Suprapubic skin (tissue), 4 donors: Measurements from ENCODE around the gene CDH26.

Source experiments
- CTCF ChIP-seq, 2 donors: fragments of 200-600 bp in 1 of 2; fragments of 450-650 bp in 1 of 2; sonication (generic) in 1 of 2; IDR thresholded peaks; one replicate each; pipeline ENCODE4 v1.5.1; 2016 to 2019; ENCODE audit warnings: antibody characterized with exemption in 2 of 2, mild to moderate bottlenecking in 1 of 2, moderate library complexity in 1 of 2
- EP300 ChIP-seq: sonication (generic); formaldehyde crosslinking; IDR thresholded peaks from one replicate; pipeline ENCODE4 v1.6.1; 2017; ENCODE audit warnings: antibody characterized with exemption
- POLR2AphosphoS5 ChIP-seq, 3 donors: sonication (generic); formaldehyde crosslinking; IDR thresholded peaks; one replicate each; pipeline ENCODE4 v1.6.1; 2017; ENCODE audit warnings: antibody characterized with exemption in 3 of 3

- no peak for TF ChIP-seq CTCF (IDR thresholded peaks at IDR 0.05)
- no peak for TF ChIP-seq POLR2AphosphoS5 (IDR thresholded peaks at IDR 0.05)
- no peak for TF ChIP-seq EP300
Measured at GRCh38 chr20:59923514-59923913, 34.7 kb upstream of the CDH26 start.
